ENCODE data around the gene STARD5. TPM values are rescaled to one million over a fixed set of nuclear protein-coding genes. Genes with fewer than 3 reads are reported as not detected.

The STARD5 gene
- total RNA-seq, 1 donor from 2014 or later: 5.8 TPM

GRCh38 chr15:81337241-81337640 lies 13.3 kb upstream of the STARD5 start:
- peaks cover 46% of the 10 kb centered on the region for H3K4me1 Mint-ChIP-seq
- H3K9me3 Mint-ChIP-seq: no peaks in the 10 kb centered on the region
- no peak overlapping the region for H3K4me3 Mint-ChIP-seq
- TF ChIP-seq CTCF (IDR thresholded peaks at IDR 0.05; ENCODE audit: unreplicated experiment): no peak
- no peak for DNase-seq (ENCODE audit: low spot score in 2 of 2, unreplicated experiment in 2 of 2)
- H3K36me3 Mint-ChIP-seq: no peaks in the 10 kb centered on the region
- H3K27ac Mint-ChIP-seq: no peak overlapping the region
- H3K27me3 Mint-ChIP-seq (ENCODE audit: low read depth): no peaks in the 10 kb centered on the region

- no peak for DNase-seq (ENCODE audit: low spot score in 2 of 2, unreplicated experiment in 2 of 2)
- TF ChIP-seq CTCF (IDR thresholded peaks at IDR 0.05; ENCODE audit: unreplicated experiment): no peak
- Mint-ChIP-seq H3K4me1 (peaks cover 51% of the 10 kb centered on the region), H3K4me3 (no peak overlapping the region), H3K36me3 (no peaks in the 10 kb centered on the region), H3K9me3 (no peaks in the 10 kb centered on the region), H3K27me3 (ENCODE audit: low read depth) (no peaks in the 10 kb centered on the region), H3K27ac (no peak overlapping the region)
Observed at GRCh38 chr15:81336568-81336967, 12.6 kb upstream of the STARD5 start.

- peaks cover 60% of the 10 kb centered on the region for H3K4me1 Mint-ChIP-seq
- no peak overlapping the region for H3K4me3 Mint-ChIP-seq
- DNase-seq (ENCODE audit: low spot score in 2 of 2, unreplicated experiment in 2 of 2): no peak
- H3K27ac Mint-ChIP-seq: peak overlapping the region; percentile 10
- H3K36me3 Mint-ChIP-seq: no peaks in the 10 kb centered on the region
- H3K27me3 Mint-ChIP-seq (ENCODE audit: low read depth): no peaks in the 10 kb centered on the region
- no peak for TF ChIP-seq CTCF (IDR thresholded peaks at IDR 0.05; ENCODE audit: unreplicated experiment)
- no peaks in the 10 kb centered on the region for H3K9me3 Mint-ChIP-seq
Observed at GRCh38 chr15:81335631-81336030, 11.7 kb upstream of the STARD5 start.

GRCh38 chr15:81334768-81335435 lies 11.0 kb upstream of the STARD5 start:
- no peak for TF ChIP-seq CTCF (IDR thresholded peaks at IDR 0.05; ENCODE audit: unreplicated experiment)
- Mint-ChIP-seq H3K27ac (peak overlapping the region; percentile 56), H3K9me3 (no peaks in the 10 kb centered on the region), H3K4me3 (no peak overlapping the region), H3K4me1 (peaks cover 64% of the 10 kb centered on the region), H3K27me3 (ENCODE audit: low read depth) (no peaks in the 10 kb centered on the region), H3K36me3 (no peaks in the 10 kb centered on the region)
- no peak for DNase-seq (ENCODE audit: low spot score in 2 of 2, unreplicated experiment in 2 of 2)

GRCh38 chr15:81333363-81333762 lies 9.4 kb upstream of the STARD5 start:
- Mint-ChIP-seq H3K27me3 (ENCODE audit: low read depth) (no peaks in the 10 kb centered on the region), H3K4me1 (peaks cover 50% of the 10 kb centered on the region), H3K9me3 (no peaks in the 10 kb centered on the region), H3K36me3 (no peaks in the 10 kb centered on the region), H3K4me3 (no peak overlapping the region), H3K27ac (no peak overlapping the region)
- no peak for DNase-seq (ENCODE audit: low spot score in 2 of 2, unreplicated experiment in 2 of 2)
- TF ChIP-seq CTCF (IDR thresholded peaks at IDR 0.05; ENCODE audit: unreplicated experiment): no peak

- no peak for TF ChIP-seq CTCF (IDR thresholded peaks at IDR 0.05; ENCODE audit: unreplicated experiment)
- Mint-ChIP-seq H3K36me3 (no peaks in the 10 kb centered on the region), H3K4me3 (no peak overlapping the region), H3K4me1 (peaks cover 45% of the 10 kb centered on the region), H3K9me3 (no peaks in the 10 kb centered on the region), H3K27ac (no peak overlapping the region), H3K27me3 (ENCODE audit: low read depth) (no peaks in the 10 kb centered on the region)
- DNase-seq (ENCODE audit: low spot score in 2 of 2, unreplicated experiment in 2 of 2): no peak
Observed at GRCh38 chr15:81332326-81332725, 8.4 kb upstream of the STARD5 start.

Measured in mesothelial cell of epicardium (in vitro differentiated cells).